HG03103 (cell line): Measurements from ENCODE around the gene RANBP1.

Experiments
- ATAC-seq: cut with Tn5 transposase; IDR thresholded peaks from one replicate; pipeline ENCODE4 v1.9.1; 2021; ENCODE audit warnings: low read depth; ENCODE audit not compliant: unreplicated experiment

RANBP1 gene

DNA sequence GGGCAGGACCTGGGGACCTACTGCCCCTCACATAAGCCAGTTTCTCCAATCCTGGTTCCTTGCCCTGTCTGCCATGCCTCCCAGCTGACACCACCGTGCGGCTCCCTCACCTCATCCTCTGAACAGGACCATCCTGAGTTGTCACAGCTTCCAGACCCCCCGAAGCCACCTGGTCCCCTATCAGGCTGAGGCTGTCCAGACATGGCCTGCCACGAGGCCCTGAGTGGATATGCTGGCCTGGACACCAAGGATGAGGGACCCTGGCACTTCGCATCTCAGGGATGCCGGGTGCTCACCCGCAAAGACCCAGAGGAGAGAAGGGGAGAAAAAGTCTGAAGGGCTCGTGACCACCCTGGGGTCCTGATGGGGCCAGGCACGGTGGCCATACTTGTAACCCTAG lies 50.8 kb downstream of the RANBP1 start:
- ATAC-seq: no peak

DNA sequence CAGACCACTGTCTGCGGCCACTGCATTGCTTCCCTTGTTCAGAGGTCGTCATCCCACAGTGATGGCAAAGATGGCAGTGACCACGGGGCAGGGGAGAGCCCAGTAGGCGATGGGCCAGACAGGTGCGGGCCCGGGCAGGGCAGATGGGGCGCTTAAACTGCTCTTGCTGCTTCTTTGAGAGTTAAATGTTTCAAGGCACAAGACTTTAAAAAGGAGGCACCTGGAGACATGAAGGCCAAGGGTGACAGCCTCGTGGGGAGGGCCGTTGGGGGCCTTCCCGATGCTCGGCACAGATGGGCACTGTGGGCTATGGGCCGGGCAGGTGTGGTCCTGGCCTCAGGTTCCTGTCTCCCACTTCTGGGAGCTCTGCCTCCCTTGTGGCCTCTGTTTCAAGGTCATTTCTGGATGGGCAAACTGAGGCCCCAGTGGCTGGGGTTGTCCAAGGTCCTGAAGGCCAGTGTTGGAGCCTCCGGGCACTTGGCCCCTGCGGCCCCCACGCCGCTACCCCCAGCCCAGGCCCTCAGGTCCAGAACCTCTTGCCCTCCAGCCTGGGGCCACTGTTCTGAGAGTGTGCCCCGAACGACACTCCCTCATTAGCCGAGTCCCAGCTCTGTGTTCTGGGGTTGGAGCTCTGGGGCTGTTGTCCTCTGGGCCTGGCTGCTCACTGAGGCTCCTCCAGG lies 51.9 kb downstream of the RANBP1 start:
- ATAC-seq: no peak

DNA sequence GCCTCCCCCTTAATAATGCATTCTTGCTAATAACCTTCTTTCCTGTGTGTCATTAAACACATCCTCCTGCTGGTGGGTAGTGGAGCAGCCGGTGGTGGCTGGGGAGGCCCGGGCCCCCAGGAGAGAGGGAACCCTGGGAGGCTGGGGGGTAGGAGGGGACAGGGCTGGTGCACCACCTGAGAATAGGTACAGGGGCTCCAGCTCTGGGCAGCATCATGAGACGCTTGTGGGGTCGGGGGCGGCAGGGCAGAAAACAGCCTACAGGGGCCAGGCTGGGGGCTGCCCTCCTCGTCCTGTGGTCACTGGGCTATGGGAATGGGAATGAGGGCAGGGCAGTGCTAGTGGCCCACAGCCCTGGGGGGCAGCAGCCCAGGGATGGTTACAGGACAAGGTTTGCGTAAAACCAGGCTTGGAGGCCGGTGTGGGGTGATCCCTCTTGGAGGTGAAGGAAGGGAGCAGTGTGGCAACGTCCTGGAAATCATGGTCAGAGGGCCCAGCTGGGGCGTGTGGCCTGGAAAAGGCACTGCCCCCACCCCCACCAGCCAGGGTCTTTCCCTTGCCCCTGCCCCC lies 53.4 kb downstream of the RANBP1 start:
- ATAC-seq: no peak

DNA sequence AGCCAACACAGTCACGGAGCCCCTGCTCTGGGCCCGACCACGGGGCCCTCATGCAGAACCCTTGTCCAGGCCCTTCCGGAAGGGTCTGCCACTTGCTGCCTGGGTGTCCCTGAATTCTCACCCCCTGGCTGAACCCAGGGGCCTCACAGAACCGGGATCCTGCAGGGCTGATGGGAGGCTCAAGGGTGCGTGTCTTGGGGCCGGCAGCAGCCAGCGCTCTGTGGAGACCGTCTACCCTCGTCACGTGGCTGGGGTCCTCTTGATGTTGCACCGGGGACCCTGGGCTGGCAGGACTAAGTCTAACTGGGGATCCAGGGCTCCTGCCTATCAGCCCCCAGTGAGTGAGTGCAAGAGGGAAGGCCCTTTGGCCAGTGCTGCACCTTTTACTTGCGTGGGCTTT lies 54.3 kb downstream of the RANBP1 start:
- no peak for ATAC-seq

DNA sequence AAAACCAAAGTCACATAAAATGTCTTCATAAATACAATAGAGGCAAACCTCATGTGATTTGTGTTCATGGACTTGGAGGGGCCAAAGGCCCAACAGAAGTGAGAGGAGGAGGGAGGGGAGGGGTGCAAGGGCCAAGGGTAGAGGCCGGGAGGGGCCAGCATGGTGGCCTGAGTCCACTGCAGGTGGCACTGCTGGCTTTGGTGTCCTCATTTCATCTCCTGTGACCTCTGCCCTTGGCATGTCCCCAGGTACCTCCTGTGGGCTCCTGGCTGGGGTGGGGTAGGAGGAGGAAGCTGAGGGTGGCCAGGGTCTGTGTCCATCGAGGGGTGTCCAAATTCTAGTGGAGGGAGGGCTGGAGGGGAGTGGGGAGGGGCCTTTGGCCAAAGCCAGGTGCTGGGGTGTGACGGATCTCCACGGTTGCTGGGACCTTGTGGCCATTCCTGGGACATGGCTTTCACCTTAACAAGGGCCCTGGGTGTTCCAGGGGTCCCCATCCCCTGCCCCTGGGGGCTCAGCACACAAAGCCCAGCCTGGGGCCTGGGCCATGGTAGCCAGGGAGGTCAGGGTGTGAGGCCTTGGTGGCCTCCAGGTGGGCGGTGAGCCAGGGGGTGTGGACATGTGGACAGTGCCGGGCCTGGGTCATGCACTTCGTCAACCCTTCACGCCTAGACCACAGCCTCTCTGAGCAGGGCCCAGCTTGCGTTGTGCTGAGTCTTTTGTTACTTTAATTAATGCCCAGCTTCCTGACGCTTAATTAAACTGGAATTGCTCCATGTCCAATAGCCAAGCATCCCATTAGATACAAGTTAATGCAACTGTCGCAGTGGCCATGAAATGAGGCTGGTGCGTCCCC lies 55.6 kb downstream of the RANBP1 start:
- no peak for ATAC-seq

DNA sequence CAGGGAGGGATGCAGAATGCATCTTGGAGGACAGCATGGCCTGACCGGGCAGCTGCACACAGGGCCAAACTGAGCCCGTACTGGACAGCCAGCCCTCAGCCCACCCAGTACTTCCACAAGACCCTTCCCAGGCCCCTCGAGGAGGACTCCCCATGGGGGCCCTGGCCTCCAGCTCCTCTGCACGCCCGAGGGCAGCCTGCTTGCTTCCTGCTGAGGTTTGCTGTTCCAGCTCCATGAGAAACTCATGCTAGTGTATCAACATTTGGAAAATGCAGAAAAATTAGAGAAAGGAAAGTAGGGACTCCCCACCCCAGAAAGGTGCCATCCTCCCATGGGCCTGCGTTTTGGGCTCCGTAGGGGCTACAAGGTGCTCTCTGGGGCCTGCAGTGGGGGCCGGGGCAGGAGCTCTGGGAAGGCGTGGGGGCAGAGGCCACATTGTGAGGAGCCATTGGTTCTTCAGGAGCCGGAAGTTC lies 56.3 kb downstream of the RANBP1 start:
- no peak for ATAC-seq

DNA sequence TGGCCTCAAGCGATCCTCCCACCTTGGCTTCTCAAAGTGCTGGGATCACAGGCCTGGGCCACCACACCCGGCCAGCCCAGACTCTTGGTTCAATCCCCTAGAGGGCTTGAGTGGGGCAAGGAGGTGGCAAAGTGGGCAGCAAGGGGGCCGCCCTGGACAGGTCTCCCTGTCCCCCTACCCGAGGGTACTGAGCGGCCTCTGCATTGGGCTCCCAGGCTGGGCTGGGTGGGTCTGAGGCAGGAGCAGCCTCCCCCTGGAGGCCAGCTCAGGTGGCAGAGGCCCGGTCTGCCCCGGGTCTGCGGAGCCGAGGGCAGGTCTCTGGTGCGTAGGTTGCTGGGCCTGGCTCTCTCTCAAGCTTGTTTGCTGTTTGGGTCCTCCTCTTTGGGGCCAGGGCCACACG lies 57.3 kb downstream of the RANBP1 start:
- no peak for ATAC-seq

DNA sequence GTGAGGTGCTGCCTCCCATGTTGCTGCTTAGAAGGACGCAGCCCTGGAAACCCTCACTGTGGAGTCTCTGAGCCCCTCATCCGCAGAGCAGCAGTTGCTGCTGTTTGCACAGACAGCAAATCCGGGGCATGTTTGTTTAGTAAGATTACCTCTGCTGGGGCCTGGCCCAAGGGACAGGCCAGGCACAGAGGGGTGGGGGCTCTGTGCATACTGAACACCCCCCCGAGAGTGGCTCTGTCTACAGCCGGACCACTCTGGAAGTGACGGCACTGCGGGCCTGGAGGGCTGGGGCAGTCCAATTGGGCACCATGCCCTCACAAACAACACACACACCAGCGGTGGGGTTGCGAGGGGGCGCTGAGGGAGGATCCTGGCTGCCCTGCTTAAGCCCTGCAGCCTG lies 57.9 kb downstream of the RANBP1 start:
- no peak for ATAC-seq

DNA sequence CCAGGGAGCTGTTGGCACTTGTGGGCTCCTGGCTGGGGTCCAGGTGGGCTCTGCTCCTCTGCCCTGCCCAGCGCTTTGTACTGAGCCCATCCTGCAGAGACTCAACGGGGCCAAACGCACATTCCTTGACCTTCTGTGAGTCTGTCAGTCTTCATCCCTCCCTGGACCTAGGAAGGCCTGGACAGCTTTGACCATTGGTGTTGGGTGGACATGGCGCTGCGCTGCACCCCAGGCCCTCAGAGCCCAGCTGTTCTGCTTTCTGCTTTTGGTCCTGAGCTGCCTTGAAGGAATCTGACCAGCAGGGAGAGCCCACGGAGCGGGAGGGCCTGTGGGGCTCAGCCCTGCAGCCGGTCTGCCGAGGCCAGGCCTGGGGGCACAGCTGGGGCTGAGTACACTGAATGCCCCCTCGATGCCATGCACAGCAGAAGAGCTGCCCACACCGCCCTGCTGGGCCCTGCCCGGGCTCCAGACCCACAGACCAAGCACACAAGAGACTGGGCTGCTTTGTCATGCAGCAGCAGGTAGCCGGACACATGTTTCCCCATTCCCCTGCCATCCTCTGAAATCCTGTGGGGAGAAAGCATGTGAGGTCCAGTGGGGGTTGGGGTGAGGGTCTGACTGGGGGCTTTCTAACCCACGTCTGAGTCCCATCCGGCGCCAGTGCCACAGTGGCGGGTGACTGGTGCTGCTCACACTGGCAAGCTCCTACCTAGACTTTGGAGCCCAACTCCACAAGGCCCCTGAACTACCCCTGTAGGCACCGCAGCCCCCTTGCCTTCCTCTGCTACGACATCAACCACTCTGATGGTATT lies 59.1 kb downstream of the RANBP1 start:
- no peak for ATAC-seq

DNA sequence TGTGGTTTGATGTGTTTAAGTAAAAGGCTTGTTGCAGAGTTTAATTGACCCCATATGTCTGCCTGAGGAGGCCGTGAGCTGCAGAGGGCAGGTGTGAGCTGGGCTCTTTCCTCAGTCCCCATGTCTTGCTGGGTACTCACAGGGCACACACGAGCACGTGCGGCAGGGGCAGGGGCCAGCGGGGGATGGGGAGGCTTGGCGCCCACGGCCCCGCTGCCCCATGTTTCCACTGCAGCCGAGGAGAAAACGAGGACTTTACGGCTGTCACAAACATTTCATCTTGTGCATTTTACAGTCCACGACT lies 59.6 kb downstream of the RANBP1 start:
- ATAC-seq: no peak

DNA sequence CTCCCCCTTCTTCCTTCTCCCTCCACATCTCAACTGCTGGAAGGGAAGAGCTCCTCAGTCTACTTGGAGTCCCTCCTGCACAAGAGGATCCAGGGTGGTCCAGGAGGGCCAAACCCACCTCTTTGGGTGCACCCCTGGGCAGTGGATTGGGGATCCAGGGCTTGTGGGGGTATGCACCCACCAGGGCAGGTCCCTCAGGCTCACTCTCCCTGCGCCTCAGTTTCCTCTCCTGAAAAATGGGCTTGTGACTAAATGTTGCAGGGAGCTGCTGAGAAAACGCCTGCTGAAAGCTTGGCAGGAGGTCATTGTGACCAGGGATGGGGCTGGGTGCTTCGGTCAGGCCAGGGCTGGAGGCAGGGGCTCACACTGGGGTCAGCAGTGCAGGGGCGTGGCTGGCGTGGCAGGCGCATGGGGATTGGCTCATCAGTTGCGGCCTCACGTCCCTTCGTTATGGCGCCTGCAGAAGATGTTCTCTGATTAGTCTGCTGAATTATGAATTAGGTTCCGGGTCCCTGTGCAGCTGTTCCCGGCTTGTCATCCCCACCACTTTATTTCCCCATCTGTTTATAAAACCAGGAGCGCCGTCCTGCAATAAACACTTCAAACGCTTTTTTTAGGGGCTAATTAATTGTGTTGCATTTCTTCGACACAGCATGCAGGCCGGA lies 60.6 kb downstream of the RANBP1 start:
- no peak for ATAC-seq
